A673 (cell line): ENCODE data around the gene PIGU. TPM values are rescaled to one million over a fixed set of nuclear protein-coding genes. Genes with fewer than 3 reads are reported as not detected.

Experiments
- BruUV-seq: library from RNA; stranded (reverse); fragments of 400-500 nt; replicated peaks from 2 replicates; lab custom pipeline; 2021; lab: Mats Ljungman, UMichigan
- CTCF ChIA-PET: fragments of 300-600 bp; sonication (Branson Sonifier 250); formaldehyde crosslinking; loops from one replicate; lab custom pipeline; 2022; ENCODE audit warnings: antibody characterized with exemption; lab: Charles Lee
- POLR2A ChIA-PET: fragments of 300-600 bp; sonication (Branson Sonifier 250); formaldehyde crosslinking; loops from one replicate; lab custom pipeline; 2022; ENCODE audit warnings: antibody characterized with exemption; ENCODE audit not compliant: low non-redundant PET; lab: Charles Lee
- DNase-seq: peaks from one replicate; pipeline ENCODE4 v3.0.0-alpha.2; 2015; ENCODE audit warnings: low spot score
- H3K27ac ChIP-seq: fragments of 200-600 bp; sonication (generic); 2 replicates; pipeline ENCODE4 v1.5.1; 2016; ENCODE audit warnings: mixed run types, low read depth, mild to moderate bottlenecking, mixed read lengths, antibody characterized with exemption, low read length; ENCODE audit not compliant: poor library complexity, severe bottlenecking
- H3K27me3 ChIP-seq: fragments of 200-600 bp; sonication (generic); replicated peaks from 2 replicates; pipeline ENCODE4 v1.6.1; 2017; ENCODE audit warnings: mixed run types, low read depth, mild to moderate bottlenecking, mixed read lengths, antibody characterized with exemption, low read length; ENCODE audit not compliant: insufficient read depth, poor library complexity
- H3K36me3 ChIP-seq: fragments of 200-600 bp; sonication (generic); 2 replicates; pipeline ENCODE4 v1.6.1; 2016; ENCODE audit warnings: mixed run types, mild to moderate bottlenecking, mixed read lengths, antibody characterized with exemption, low read length; ENCODE audit not compliant: insufficient read depth, poor library complexity, severe bottlenecking
- H3K4me1 ChIP-seq: fragments of 200-600 bp; sonication (generic); 2 replicates; pipeline ENCODE4 v1.6.1; 2017; ENCODE audit warnings: mixed run types, mild to moderate bottlenecking, mixed read lengths, antibody characterized with exemption, low read length; ENCODE audit not compliant: insufficient read depth, poor library complexity, severe bottlenecking
- H3K4me3 ChIP-seq: fragments of 200-600 bp; sonication (generic); 2 replicates; pipeline ENCODE4 v1.5.1; 2016; ENCODE audit warnings: low read depth, mixed run types, mild to moderate bottlenecking, mixed read lengths, low read length; ENCODE audit not compliant: poor library complexity, severe bottlenecking
- H3K9me3 ChIP-seq: fragments of 200-600 bp; sonication (generic); 2 replicates; pipeline ENCODE4 v1.6.1; 2016; ENCODE audit warnings: mixed run types, low read depth, mild to moderate bottlenecking, mixed read lengths, antibody characterized with exemption, low read length; ENCODE audit not compliant: poor library complexity, severe bottlenecking
- CTCF ChIP-seq: fragments of 300-800, 200-600 bp; sonication (generic); conservative IDR thresholded peaks from 2 replicates; pipeline ENCODE4 v1.5.1; 2017; ENCODE audit warnings: low read depth, mild to moderate bottlenecking, antibody characterized with exemption, low read length, moderate library complexity, mixed read lengths
- EZH2 ChIP-seq: fragments of 200-600 bp; sonication (generic); IDR thresholded peaks from 2 replicates; pipeline ENCODE4 v1.6.1; 2017; ENCODE audit warnings: borderline replicate concordance, low read depth, mild to moderate bottlenecking, mixed read lengths, antibody characterized with exemption, low read length; ENCODE audit not compliant: poor library complexity, severe bottlenecking
- intact Hi-C: fragments of 100-400 bp; cut with micrococcal nuclease; formaldehyde crosslinking; loops from one replicate; pipeline ENCODE4 v1.10.0; 2022; ENCODE audit not compliant: unreplicated experiment
- total RNA-seq: library from RNA; stranded (reverse); gene quantifications from 2 replicates; pipeline ENCODE4 v1.2.3, GENCODE V29; 2021

The PIGU gene
- total RNA-seq, 1 experiment from 2014 or later = 31.4 TPM

- Histone ChIP-seq H3K9me3 (no peaks in the 10 kb centered on the region), H3K4me1 (peaks cover 12% of the 10 kb centered on the region), H3K27me3 (no peaks in the 10 kb centered on the region), H3K36me3 (no peaks in the 10 kb centered on the region), H3K27ac (no peak overlapping the region), H3K4me3 (no peak overlapping the region)
- TF ChIP-seq EZH2 (no peak), CTCF (no peak)
- no peak for DNase-seq
- ChIA-PET CTCF (no interaction called here), POLR2A (no interaction called here)
- intact Hi-C loops = no loop called here
- no TSS peak for BruUV-seq
Observed at GRCh38 chr20:34578521-34578920, 98.4 kb downstream of the PIGU start.

GRCh38 chr20:34578025-34578424 lies 98.9 kb downstream of the PIGU start:
- no peaks in the 10 kb centered on the region for H3K27me3 ChIP-seq
- ChIA-PET CTCF (no interaction called here), POLR2A (no interaction called here)

GRCh38 chr20:34577061-34577460 lies 99.8 kb downstream of the PIGU start:
- intact Hi-C loops = no loop called here
- Histone ChIP-seq H3K4me1 (peaks cover 10% of the 10 kb centered on the region), H3K27ac (no peak overlapping the region), H3K4me3 (no peak overlapping the region), H3K27me3 (no peaks in the 10 kb centered on the region), H3K9me3 (no peaks in the 10 kb centered on the region), H3K36me3 (no peaks in the 10 kb centered on the region)
- ChIA-PET POLR2A (no interaction called here), CTCF (no interaction called here)
- no TSS peak for BruUV-seq
- DNase-seq = no peak
- no peak for TF ChIP-seq EZH2
- no peak for TF ChIP-seq CTCF

More at GRCh38 chr20:34578025-34578424, 98.9 kb downstream of the PIGU start:
- DNase-seq = no peak
- peaks cover 12% of the 10 kb centered on the region for H3K4me1 ChIP-seq
- no TSS peak for BruUV-seq
- no peak overlapping the region for H3K4me3 ChIP-seq
- intact Hi-C loops = no loop called here
- TF ChIP-seq CTCF (no peak), EZH2 (no peak)
- H3K9me3 ChIP-seq = no peaks in the 10 kb centered on the region
- H3K36me3 ChIP-seq = no peaks in the 10 kb centered on the region
- H3K27ac ChIP-seq = no peak overlapping the region
